HG03457 (cell line): ENCODE results near the gene ABAT.
"Not testable (repeated sequence)": the region's sequence is repeated elsewhere in the genome, so short reads cannot be mapped to it uniquely, and the experiment has no call there.

Experiments
- ATAC-seq: cut with Tn5 transposase; IDR thresholded peaks from one replicate; pipeline ENCODE4 v1.9.1; 2021; ENCODE audit warnings: moderate number of reproducible peaks; ENCODE audit not compliant: unreplicated experiment

ABAT gene

GRCh38 chr16:8678068-8678927 is 3.9 kb downstream of the ABAT start:
- ATAC-seq, result no peak

- no peak for ATAC-seq
Observed at GRCh38 chr16:8679151-8679550, 4.7 kb downstream of the ABAT start.

- ATAC-seq, result no peak
Observed at GRCh38 chr16:8682551-8683259, 8.3 kb downstream of the ABAT start.

- no peak for ATAC-seq
Observed at GRCh38 chr16:8683640-8684039, 9.2 kb downstream of the ABAT start.

DNA sequence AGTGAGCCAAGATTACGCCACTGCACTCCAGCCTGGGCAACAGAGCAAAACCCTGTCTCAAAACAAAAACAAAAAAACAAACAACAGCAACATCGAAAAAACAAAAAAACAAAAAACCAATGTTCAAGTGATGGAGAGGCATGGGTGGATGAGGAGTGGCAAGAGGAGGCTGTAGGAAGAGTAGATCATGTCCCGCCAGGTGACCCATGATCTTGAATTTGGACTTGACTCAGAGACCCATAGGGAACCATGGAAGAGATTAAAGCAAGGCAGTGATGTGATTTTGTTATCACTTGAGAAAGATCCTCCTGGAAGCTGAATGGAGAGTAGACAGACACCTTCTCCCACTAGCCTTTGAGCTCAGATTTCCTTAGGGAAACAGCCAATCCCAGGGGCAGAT is 11.2 kb downstream of the ABAT start:
- no peak for ATAC-seq

DNA sequence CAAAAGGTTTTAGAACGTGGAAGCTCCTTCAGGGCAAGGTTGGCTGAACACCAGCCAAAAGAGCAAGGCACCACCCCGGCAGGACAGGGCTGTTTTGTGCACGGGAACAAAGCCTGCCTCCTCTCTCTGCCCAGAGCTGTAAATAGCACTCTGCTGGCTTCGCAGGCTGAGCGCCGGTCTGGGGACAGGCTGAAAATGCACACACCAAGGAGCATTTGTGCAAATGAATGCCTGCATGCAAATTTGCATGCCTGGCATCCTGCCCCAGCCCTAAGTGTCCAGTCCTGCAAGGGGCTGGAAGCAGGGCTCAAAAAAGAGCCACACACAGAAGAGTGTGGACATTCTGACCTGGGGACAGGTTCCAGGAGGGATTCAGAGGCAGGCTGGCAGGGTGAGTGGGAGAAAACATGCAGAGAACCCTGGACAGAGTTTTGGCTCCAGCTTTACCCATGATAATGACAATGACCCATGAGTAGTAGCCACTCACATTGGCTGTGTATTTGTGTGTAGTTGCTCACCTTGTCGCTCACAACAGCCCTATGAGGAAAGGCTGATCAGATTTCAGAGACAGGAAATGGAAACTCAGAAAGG is 11.7 kb downstream of the ABAT start:
- no peak for ATAC-seq

GRCh38 chr16:8686879-8687278 is 12.5 kb downstream of the ABAT start:
- no peak for ATAC-seq

- ATAC-seq, result no peak
Observed at GRCh38 chr16:8689686-8690085, 15.3 kb downstream of the ABAT start.

GRCh38 chr16:8691728-8692127 is 17.3 kb downstream of the ABAT start:
- ATAC-seq, result no peak

DNA sequence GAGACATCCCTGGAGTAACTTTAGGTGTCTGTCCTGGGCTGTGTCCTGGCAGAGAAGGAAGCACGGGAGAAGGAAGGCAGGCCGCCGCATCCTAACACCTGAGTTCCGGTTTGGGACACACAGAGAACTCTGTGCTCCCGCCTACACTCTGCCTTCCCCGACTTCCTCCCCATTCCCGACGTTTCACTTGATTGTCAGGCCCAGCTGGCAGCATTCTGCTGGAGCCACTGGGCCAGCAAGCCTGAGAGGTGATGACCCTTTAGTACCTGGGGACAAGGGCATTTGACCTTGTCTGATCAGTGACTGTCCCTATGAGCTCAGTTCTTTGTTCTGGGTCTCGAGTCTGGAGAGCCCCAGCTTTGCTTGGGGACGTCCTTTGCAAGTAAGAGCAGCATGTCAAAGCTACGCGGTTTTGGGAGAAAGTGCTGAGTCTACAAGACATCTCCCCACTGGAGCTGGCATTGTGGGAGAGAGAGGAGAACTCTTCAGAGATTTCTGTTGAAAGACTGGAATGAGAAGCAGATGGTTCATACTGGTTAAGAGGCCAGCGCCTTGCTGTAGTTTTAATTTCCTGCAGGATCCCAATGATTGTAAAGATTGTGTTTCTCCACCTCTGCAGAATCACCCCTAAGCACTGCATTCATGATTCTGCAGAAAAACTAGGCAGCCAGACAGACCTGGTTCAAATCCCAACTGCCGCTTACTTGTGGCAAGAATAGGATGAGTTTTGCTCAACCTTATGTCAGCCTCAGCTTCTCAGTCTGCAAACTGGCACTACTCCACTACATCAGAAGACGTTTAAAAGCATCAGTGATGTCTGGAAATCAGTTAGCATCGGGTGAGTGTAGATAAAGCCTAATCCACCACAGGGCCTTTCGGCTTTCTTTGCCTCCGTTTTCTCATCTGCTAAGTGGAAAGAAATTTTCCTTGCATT is 20.6 kb downstream of the ABAT start:
- no peak for ATAC-seq

DNA sequence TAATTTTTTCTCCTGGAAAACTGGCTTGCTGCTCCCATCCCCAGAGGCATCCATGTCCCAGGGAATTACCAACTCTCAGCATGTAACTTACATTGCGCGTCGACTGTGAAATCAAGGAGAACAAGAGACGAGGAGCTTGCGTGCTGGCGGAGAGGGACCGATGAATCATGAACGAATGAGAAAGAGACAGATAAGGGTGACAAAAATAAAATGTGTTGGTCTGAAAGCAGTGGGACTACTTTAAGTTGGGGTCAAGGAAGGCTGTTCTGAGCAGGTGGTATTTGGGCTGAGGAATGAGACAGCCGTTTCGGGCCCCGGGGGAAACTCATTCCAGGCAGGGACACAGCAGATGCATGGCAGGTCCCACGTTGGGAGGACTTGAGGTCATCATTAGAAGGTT is 22.5 kb downstream of the ABAT start:
- no peak for ATAC-seq

DNA sequence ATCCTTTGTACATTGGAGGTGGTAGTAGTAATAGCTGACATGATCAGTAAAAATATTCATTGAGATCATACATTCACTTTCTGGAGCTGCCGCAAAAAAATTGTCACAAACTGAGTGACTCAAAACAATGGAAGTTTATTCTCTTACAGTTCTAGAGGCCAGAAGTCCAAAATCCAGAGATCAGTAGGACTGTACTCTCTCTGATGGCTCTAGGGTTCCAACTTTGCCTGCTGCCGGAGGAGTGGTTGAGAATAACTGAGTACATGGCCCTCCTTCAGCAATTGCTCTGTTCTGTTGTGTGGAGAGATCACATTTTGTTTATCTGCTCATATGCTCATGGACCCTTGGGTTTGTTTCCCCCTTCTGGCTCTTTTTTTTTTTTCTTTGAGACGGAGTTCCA is 23.5 kb downstream of the ABAT start:
- ATAC-seq, result no peak

GRCh38 chr16:8703693-8704092 is 29.3 kb downstream of the ABAT start:
- no peak for ATAC-seq

DNA sequence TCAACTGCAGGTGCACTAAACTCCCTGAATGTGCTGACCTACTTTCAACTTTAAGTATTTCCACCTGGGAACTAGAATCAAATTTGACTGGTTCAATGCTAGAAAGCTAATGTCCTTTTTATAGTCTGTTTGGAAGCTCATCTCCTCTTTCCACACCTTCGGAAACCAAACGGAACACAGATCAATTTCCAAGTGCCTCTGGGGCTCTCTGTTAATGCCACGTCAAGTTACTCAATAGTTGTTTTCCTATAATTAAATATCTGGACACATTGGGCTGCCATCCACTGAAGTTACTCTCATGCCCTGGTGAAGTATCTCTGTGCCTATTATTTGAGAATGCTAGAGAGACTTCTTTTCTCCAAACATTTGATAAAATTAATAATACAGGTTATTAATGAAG is 29.7 kb downstream of the ABAT start:
- no peak for ATAC-seq

DNA sequence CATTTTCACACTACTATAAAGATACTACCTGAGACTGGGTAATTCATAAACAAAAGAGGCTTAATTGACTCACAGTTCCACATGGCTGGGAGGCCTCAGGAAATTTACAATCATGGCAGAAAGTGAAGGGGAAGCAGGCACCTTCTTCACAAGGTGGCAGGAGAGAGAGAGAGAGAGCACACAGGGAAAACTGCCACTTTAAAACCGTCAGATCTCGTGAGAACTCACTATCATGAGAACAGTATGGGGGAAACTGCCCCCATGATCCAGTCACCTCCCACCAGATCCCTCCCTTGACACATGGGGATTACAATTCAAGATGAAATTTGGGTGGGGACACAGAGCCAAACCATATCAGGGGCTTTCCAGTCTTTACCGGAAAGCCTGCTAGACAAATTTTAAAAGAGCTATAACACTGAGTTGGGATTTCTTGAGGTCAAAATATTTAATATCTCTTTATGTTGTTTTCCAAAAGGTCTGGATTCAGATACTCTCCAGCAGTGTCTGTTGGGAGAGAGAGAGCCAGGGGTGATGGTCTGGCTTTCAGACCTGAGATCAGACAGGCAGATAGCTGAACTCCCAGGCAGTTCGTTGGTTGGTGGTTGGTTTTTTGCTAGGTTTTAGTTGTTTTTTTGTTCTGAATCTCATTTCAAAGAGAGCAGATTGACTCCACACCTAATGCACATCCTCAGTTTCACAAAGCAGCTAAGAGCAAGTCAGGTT is 30.8 kb downstream of the ABAT start:
- not testable (repeated sequence) for ATAC-seq

DNA sequence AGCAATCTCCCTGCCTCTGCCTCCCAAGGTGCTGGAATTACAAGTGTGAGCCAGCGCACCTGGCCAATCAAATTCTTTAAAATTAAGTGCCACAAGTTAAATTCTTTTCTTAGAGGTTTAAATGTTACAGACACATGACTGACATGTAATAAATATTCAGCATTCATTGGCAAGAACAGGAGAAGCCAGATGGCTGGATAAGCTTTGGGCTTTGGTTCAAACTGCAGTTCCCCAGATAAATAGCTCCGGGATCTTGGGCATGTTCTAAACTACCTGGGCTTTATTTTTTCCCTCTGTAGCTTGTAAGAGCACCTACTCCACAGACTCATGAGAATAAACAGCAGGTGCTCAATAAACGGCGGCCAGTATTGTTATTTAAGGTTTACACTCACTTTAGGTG is 34.1 kb downstream of the ABAT start:
- ATAC-seq, result no peak

GRCh38 chr16:8712589-8713361 is 38.4 kb downstream of the ABAT start:
- no peak for ATAC-seq

DNA sequence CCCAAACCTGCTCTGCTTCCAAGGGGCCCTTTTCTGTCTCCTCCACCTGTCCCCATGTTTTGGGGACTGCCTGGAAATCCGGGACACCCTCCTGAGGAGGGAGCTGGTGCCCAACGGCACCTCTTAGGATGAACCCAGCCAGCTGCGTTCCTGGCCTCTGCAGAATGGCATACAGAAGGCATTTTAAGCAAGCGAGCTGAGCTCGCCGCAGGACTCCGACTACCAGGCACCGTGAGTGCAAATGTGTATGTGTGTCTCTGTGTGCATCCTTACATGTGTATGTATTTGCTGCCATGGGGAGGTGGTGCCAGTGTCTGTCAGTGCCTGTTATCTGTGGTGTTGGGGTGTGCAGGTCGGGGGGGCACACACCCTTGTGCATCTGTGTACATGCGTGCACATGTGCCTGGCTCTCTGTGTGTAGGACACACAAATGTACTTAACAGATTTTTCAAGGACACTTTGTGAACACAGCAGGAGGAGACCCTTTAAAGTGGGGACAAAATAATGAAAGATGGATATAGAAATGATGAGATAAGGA is 39.3 kb downstream of the ABAT start:
- ATAC-seq, result no peak

- ATAC-seq, result no peak
Observed at GRCh38 chr16:8714174-8714573, 39.8 kb downstream of the ABAT start.
